GM19025 (cell line): ENCODE data around the gene LSM3.
A peak's percentile ranks its signal among the peaks of the same experiment; 100 is the strongest.
"Not testable (repeated sequence)": the region's sequence is repeated elsewhere in the genome, so short reads cannot be mapped to it uniquely, and the experiment has no call there.

Experiments used
- ATAC-seq: cut with Tn5 transposase; IDR thresholded peaks from one replicate; pipeline ENCODE4 v1.9.1; 2021; ENCODE audit warnings: mild to moderate bottlenecking, low read depth, moderate library complexity; ENCODE audit not compliant: unreplicated experiment

LSM3 gene

DNA sequence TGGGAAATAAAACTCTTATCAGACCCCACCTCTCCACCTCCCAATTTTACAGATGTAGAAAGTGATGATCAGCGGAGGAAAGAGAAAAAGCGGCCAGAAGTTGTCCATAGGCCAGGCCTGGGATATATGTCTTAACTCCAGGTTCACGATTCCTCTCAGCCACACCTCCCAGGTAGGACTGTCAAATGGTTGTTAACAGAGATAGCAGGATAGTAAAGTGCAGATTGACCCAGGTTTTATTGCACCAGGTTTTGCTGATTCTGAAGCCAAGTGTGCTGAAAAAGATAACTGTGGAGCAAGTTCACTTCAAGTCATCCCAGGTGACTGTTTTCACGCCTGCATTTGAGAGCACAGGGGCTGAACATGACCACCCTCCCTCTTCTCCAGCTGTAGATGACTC lies 36.1 kb downstream of the LSM3 start:
- ATAC-seq: no peak

DNA sequence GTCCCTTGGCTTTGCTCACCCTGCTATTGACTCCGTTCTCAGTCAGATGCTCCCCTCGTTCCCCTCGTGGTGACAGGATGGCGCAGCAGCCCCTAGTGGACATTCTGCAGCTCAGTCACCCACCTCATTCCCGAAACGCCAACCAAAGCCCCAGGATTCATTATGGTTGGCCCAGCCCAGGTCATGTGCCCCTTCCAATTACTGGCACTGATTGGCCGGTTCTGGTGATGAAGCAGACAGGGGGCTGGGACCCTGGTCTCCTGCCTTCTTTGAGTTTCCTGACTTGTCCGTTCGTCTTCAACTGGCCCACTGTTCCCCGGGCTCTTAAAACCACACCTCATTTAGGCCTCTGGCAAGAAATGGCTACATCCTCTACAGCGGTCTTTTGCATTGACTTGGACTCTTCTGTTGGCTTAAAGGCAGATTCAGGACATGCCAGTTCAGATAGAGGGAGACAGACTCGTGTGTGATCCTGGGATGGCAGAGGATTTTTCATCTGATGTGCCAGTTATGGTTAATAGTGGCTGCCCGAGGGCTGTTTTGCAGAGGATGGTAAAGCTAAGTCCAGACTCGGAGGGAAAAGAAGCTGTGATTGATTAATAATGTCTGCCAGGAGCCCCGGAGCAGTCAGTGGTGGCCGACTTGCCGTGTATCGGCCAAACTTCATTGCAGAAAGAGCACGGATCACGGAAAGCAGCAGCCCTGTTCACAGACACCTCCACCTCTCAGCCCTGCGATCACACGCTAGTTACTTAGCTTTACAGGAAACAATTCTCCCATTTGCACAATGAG lies 37.8 kb downstream of the LSM3 start:
- peak; percentile 91 for ATAC-seq

DNA sequence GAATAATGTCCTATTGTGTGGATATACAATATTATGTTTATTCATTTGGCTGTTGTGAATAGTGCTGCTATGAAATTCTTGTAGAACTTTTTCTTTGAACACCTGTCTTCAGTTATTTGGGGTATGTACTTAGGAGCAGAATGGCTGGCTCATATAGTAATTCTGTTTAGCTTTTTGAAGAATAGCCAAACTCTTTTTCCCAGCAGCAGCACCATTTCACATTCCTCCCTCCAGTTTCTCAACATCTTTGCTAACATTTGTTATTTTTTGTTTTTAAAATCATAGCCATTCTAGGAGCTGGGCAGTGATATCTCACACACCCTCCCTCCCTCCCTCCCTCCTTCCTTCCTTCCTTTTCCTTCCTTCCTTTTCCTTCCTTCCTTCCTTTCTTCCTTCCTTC lies 39.7 kb downstream of the LSM3 start:
- no peak for ATAC-seq

DNA sequence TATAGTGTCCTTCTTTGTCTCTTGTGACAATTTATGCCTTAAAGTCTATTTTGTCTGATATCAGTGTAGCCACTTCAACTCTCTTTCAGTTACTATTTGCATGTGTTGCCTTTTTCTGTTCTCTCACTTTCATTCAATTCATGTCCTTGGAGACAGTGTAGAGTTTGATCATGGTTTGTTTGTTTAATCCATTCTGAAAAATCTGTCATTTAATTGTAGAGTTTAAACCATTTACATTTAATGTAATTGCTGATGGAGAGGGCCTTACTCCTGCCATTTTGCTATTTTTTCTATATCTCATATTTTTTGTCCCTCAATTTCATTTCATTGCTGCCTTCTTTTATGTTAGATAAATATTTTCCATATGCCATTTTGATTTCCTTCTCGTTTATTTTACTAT lies 42.3 kb downstream of the LSM3 start:
- ATAC-seq: no peak

DNA sequence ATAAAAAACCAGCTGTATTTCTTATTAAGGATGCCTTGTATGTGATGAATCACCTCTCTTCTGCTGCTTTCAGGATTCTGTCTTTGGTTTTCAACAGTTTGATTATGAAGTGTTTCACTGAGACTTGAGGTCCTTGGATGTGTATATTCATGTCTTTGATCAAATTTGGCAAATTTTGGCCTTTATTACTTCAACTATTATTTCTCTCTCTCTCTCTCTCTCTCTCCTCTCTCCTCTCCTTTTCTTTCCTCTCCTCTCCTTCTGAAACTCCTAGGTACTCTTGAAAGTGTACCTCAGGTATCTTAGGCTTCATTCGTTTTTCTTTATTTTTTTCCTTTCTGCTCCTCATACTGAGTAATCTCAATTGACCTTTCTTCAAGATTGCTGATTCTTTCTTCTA lies 43.3 kb downstream of the LSM3 start:
- ATAC-seq: no peak

DNA sequence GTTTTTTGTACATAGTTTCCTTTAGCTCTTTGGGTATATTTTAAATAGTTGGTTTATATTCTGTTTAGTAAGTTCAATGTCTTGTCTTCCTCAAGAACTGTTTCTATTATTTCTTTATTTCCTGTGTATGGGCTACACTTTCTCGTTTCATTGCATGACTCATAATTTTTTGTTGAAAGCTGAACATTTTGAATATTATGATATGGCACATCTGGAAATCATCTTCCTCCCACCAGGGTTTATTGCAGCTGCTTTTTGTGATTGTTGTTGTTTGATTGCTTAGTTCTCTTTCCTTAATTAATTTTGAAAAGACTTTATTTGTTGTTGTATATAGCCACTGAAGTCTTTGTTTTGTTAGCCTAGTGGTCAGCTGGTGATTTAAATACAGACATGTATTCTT lies 43.8 kb downstream of the LSM3 start:
- ATAC-seq: no peak

DNA sequence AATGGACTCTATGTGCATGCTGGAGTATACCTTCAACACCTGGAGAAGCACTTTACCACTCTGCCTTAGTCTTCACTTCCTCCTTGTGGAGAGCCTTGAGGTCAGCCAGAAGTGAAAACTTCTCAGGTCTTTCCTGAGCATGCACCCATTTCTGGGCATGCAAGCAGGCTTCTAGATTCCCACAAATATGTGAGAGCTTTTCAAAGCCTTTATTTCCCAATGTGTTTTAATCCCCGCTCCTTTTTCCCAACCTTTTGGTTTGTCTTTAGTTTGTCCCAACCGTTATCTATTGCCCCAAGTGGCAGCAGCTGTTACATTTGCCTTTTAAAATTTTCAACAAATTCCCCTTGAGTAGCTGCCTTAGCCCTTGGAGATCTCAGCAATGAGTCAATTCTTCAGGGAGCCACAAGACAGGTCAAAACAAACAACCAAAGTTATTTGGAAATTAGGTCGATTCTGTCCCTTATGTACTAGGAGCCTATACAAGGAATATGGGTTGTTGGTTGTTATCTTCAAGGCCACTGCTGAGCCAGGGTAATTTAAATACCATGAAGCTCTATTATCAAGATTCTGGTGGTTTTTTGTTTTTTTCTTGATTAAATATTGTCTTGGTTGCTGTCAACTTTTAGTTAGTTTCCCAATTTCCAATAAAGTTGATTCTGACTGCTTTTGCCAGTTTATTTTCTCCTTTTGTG lies 44.4 kb downstream of the LSM3 start:
- ATAC-seq: no peak

DNA sequence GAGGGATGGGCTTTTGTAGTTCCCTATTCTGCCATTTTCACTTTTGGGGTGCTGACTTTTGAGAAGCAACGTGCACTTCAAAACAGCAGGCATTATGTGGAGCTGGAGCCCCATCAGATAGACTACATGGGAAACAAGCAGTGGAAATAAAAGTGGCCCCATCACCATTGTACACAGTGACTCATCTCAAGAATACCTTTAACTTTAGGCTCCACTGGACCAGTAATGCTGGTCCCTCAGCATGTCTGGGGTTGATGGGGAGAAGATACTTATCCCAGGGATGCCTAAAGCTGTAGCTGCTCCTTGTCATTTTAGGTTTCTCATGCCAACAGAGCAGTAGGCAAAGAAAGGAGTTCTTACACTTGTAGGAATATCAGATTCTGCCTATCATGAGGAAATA lies 45.0 kb downstream of the LSM3 start:
- ATAC-seq: no peak

DNA sequence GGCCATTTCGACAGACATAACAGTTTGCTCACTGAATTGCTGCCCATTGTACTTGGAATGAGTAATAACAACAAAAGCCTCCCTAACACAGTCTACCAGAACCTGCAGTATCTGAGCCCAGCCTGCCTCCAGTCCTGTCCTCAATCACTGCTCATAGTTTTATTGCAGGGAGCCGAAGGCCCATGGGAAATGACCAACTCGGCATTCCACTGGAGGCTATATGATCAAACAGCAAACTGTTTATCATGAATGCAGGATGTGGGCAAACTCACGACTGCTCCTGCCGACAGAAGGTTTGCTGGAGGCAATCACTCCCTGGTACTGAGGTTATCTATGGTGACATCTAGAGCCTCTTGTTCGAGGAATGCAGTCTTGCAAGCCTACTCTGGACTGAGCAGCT lies 46.3 kb downstream of the LSM3 start:
- no peak for ATAC-seq

DNA sequence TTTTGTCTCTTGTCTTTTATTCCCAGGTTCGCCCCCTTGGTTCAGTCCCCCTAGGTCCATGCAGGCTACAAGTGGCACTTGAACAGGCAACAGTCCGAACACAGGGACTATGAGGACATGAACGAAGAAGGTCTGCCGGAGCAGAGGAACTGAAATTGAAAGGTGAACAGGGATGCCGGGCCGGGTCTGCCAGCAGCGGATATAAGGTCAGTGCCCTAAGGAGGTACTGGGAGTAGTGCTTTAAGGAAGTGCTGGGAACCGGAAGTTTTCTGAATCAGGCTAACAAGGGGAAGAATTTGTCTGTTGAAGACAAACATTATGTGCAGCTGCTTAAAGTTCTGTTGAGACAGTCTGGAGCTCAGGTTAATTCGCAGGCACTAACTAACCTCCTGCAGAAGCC lies 46.8 kb downstream of the LSM3 start:
- ATAC-seq: no peak

DNA sequence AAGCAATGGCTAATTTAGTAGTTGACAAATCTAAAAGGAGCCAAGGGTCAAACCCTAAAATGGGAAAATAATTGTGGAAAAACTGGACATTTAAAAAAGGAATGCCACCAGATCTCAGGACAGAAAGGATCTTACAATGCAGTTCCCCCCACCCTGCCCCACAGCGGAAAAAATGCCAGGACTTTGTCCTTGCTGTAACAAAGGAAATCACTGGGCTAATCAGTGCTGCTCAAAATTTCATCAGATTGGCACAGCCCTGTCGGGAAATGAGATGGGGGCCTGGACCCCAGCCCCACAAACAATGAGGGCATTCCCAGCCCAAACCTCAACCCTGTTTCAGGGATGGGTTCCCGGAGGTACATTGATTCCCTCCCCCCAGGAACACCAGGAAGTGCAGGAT lies 47.7 kb downstream of the LSM3 start:
- ATAC-seq: not testable (repeated sequence)

DNA sequence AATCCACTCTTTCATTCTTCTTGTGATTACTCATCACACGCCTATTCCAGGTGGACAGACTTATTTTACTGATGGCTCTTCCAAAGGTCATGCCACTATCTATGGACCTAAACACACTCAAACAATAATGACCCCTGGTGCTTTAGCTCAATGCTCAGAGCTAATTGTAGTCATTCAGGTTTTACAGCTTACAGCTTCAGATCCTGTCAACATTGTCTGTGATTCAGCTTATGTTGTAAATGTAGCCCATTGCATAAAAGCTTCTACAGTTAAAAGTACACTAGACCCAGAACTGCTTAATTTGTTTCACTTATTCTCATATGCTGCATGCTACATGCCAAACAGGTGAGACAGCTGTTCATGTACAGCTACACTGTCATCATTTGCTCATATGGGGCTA lies 49.2 kb downstream of the LSM3 start:
- no peak for ATAC-seq

DNA sequence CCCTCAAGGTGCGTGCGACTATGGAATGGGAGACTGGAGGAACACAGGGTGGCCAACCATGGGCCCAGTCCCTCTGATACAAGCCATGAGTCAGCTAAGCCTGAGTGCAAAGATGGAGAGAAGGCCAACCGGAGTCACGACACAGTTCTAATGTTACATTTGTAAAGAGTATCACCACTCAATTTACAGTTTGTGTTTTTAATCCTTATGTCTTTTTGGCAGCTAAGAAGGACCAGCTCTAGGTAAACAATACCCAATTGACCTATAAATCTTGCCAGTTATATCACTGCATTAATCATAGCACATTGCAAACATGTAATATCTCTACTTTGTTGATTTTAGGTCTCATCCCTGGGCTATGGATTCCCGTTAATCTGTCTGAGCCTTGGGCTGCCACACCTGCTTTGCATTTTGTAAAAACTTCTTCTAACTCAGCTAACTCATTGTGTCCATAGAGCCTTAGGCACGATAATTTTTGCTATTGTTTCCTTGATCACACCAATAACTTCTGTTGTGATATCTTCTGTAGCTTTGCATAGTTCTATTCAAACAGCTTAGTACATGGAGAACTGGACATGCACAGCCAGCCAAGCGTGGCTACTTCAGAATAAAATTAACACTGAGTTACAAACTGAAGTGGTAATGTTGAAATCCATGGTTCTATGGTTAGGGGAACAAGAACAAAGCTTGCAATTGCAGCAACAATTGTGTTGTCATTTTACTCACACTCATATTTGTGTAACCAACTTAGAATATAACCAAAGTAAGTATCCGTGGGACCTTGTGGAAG lies 50.3 kb downstream of the LSM3 start:
- no peak for ATAC-seq

DNA sequence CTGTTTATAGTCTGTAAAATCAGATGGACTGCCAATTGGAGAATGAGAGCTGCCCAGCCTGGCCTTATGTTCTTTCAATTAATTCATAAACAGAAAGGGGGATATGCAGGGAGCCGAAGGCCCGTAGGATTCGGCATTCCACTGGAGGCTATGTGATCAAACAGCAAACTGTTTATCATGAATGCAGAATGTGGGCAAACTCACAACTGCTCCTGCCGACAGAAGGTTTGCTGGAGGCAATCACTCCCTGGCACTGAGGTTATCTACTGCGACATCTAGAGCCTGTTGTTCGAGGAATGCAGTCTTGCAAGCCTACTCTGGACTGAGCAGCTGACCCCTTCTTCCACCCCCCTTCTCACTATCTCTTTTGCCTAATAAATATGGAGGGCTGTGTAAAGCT lies 51.1 kb downstream of the LSM3 start:
- ATAC-seq: not testable (repeated sequence)

DNA sequence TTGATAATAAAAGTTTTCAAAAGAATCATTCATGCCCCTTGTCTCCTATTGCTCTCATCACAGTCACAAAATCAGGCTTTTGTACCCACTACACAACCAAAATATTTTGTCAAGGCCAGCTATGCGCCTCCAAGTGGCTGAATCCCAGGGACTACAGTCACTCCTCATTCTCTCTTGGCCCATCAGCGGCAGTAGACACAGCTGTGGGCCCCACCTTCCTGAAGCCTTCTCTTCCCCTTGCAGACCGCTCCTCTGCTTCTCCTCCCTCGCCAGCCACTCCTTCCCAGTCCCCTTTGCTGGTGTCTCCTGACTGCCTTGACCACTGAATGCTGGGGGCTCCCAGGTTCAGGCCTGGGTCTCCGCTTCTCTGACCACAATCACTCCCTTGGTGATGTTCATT lies 52.1 kb downstream of the LSM3 start:
- no peak for ATAC-seq

DNA sequence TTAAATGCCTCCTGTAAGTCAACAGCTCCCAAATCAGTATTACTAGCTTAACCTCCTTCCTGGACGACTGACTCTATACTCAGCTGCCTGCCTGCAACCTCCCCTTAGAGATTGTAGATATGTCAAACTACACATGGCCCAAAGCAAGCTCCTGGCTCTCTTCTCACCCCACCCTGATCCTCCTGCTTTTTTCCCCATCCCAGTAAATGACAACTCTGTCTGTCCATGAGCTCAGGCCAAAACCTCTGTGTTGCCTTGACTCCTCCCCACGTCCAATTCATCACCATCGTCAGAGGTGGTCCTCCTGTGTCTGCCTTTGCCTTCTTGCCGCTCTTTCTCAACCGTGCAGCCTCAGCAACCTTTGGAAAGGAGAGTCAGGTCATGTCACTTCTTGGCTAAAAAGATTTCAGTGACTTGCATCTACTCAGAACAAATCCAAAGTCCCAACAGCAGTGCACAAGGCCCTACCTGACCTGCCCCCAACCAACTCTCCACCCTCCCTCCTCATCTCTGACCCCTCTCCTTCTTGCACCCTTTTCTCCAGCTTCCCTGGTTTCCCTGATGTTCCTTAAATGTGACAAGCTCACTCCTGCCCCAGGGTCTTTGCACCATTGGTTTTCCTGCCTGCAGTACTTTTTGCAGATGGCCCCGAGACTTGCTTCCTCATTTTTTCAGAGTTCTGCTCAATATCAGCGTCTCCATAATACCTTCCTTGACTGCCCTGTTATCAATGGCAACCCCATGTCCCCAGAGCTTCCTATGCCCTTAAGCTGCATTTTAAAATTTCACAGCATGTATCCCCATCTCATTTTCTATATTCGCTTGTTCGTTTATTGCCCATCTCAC lies 52.8 kb downstream of the LSM3 start:
- no peak for ATAC-seq

DNA sequence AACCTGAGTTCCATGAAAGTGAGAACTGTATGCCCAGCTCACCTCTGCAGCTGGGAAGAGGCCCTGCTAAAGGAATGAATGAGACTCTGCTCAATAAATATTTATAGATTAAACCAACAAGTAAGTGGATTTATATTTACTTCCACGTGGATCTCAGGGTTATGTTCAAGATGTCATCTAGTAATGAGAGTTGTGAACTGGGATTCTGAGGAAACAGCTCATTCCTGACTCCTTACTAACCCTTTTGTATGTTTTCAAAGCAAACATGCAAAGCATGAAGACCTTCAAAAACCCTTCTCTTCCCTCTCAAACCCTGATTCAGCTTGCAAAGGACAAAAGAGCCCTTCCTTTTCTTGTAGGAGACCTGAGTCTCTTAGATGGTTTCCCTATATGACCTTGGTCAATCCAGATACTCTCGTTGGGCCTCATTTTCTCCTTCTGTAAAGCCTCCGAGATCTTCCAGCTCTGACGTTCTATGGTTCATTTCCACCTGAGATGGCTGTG lies 53.4 kb downstream of the LSM3 start:
- no peak for ATAC-seq

DNA sequence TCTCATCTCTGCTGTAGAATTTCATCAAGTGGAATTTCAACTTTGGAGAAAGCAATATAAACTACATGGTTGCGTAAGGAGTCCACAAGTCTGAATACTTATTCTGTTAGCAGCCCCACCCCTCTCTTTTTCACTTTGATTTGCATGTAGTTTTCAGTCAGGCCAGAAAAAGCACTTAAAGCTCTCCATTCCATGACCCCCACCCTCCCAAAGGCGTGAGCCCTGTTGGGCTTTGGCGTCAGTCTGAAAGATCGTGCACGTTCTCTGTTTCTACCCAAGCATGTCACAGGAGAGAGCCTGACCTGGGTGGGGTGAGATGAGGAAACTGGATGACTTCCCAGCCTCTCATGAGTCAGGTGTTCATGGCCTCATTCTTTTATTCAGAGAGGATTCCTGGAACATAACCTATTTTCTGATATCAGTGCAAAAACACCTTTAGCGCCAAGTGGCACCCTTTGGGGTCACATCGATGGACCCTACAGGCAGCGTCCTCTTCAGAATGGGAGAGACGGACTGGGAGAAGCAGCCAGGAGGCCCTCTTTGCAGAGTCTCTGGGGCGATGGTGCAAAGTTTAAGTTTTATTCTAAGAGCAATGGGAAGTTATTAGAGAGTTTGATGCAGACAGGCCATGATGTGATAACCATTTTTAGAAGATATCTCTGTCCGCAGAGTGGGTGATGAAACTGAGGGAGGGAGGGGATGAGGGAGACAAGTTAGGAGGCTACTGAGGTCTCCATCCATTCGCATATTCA lies 55.8 kb downstream of the LSM3 start:
- no peak for ATAC-seq

DNA sequence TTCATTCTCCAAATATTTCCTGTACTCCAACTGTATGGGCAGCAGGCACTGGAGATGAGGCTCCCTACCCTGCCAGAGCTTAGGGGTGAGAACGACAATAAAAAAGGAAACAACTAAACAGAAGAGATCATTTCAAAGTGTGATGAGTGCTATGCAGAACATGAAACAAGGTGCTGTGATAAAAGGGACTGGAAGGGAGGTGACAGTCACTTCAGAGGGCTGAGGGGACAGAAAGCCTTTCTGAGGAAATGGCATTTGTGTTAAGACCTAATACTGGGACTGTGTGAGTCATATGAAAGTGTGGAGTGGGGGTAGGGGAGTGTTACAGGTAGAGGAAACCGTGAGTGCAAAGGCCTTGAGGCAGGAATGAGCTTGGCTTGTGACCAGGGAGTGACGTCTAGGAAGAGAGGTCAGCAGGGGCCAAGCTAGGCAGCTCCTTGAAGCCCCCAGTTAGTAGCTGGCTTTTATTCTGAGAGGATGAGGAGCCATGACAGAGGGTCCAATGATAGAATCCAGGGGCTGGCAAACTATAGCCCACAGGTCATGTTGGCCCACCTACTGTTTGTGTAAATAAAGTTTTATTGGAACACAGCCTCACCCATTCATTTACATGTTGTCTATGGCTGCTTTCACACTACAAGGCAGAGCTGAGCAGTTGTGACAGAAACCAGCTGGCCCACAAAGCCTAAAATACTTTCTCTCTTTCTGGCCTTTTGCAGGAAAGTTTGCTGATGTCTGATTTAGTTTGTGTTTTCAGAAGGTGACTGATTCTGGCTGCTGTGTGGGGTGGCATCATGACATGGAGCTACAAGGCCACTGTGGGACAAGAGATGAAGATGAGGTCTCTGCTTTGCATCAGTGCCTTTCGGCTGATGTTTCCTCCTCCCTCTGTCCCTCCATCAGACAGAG lies 56.6 kb downstream of the LSM3 start:
- no peak for ATAC-seq
